Endometrial microvascular endothelial cells (primary cell): ENCODE results near the gene MAST4. TPM values are rescaled to one million over a fixed set of nuclear protein-coding genes. Genes with fewer than 3 reads are reported as not detected.

Experiments
- in situ Hi-C: cut with HindIII; loops from 2 replicates; pipeline ENCODE4 v1.10.0; 2017; ENCODE audit warnings: low sequenced_read_pairs, low pct_unique_long_range_greater_than_20kb; ENCODE audit errors: inconsistent ontology term
- total RNA-seq: library from RNA; depleted of rRNA; stranded (reverse); fragments of >200 nt; gene quantifications from one replicate; pipeline ENCODE4 v1.2.3, GENCODE V29; 2015; ENCODE audit errors: inconsistent ontology term

The MAST4 gene
- total RNA-seq, 1 donor from 2014 or later, result 29.3 TPM

GRCh38 chr5:66956439-66956838, 360.2 kb downstream of the MAST4 start:
- in situ Hi-C loops, result no loop called here

- in situ Hi-C loops, result no loop called here
Observed at GRCh38 chr5:66958201-66958979, 362.2 kb downstream of the MAST4 start.

GRCh38 chr5:66958980-66959641, 362.9 kb downstream of the MAST4 start:
- in situ Hi-C loops, result no loop called here

- in situ Hi-C loops, result no loop called here
Observed at GRCh38 chr5:66959653-66960052, 363.5 kb downstream of the MAST4 start.

- in situ Hi-C loops, result no loop called here
Observed at GRCh38 chr5:66960369-66961137, 364.4 kb downstream of the MAST4 start.

- in situ Hi-C loops, result no loop called here
Observed at GRCh38 chr5:66963559-66963971, 367.4 kb downstream of the MAST4 start.

- in situ Hi-C loops, result no loop called here
Observed at GRCh38 chr5:66966439-66966838, 370.2 kb downstream of the MAST4 start.

GRCh38 chr5:66967102-66967501, 370.9 kb downstream of the MAST4 start:
- in situ Hi-C loops, result no loop called here

- in situ Hi-C loops, result no loop called here
Observed at GRCh38 chr5:66967826-66968262, 371.7 kb downstream of the MAST4 start.

GRCh38 chr5:66969484-66969883, 373.3 kb downstream of the MAST4 start:
- in situ Hi-C loops, result no loop called here

- in situ Hi-C loops, result no loop called here
Observed at GRCh38 chr5:66969963-66970362, 373.8 kb downstream of the MAST4 start.

GRCh38 chr5:66972004-66972403, 375.8 kb downstream of the MAST4 start:
- in situ Hi-C loops, result no loop called here

GRCh38 chr5:66974256-66974655, 378.1 kb downstream of the MAST4 start:
- in situ Hi-C loops, result no loop called here

GRCh38 chr5:66976108-66976507, 379.9 kb downstream of the MAST4 start:
- in situ Hi-C loops, result no loop called here

- in situ Hi-C loops, result no loop called here
Observed at GRCh38 chr5:66979738-66980137, 383.5 kb downstream of the MAST4 start.

GRCh38 chr5:66981266-66982055, 385.3 kb downstream of the MAST4 start:
- in situ Hi-C loops, result no loop called here

- in situ Hi-C loops, result no loop called here
Observed at GRCh38 chr5:66982056-66982387, 385.8 kb downstream of the MAST4 start.

GRCh38 chr5:66982470-66982869, 386.3 kb downstream of the MAST4 start:
- in situ Hi-C loops, result no loop called here

GRCh38 chr5:66985417-66985816, 389.2 kb downstream of the MAST4 start:
- in situ Hi-C loops, result no loop called here
